Measurements from ENCODE around the gene ST8SIA1.

DNA sequence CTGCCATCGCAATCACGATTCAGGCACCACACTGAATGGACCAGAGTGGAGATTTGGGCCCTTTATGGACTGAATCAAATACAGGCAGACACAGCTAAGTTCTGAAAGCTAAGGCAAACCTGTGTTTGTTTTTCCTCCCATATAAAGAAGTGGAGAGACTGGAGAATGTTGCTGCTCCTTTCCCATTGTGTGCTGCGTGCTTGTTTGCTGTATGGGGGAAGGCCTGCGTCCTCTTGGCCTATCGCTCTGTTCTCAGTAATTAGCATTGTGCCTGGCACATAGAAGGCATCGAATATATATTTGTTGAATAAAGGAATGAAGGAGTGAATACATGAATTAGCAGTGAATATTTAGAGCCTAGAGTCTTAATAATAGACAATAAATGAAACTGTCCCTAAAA, 12.4 kb downstream of the ST8SIA1 start:
- TF ChIP-seq, protein P1, sequence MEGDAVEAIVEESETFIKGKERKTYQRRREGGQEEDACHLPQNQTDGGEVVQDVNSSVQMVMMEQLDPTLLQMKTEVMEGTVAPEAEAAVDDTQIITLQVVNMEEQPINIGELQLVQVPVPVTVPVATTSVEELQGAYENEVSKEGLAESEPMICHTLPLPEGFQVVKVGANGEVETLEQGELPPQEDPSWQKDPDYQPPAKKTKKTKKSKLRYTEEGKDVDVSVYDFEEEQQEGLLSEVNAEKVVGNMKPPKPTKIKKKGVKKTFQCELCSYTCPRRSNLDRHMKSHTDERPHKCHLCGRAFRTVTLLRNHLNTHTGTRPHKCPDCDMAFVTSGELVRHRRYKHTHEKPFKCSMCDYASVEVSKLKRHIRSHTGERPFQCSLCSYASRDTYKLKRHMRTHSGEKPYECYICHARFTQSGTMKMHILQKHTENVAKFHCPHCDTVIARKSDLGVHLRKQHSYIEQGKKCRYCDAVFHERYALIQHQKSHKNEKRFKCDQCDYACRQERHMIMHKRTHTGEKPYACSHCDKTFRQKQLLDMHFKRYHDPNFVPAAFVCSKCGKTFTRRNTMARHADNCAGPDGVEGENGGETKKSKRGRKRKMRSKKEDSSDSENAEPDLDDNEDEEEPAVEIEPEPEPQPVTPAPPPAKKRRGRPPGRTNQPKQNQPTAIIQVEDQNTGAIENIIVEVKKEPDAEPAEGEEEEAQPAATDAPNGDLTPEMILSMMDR (IDR thresholded peaks at IDR 0.05), result no peak
- no peak for TF ChIP-seq POLR2A (IDR thresholded peaks at IDR 0.05)

All from lower leg skin (tissue), 3 donors.